Muscle of leg (tissue), 11 donors: ENCODE results near the gene GCH1. TPM values are rescaled to one million over a fixed set of nuclear protein-coding genes. Genes with fewer than 3 reads are reported as not detected.

Experiments used
- DNase-seq: peaks from one replicate; pipeline ENCODE4 v3.0.0; 2013
- H3K27ac ChIP-seq: one replicate; pipeline ENCODE4 v1.5.1; 2013; ENCODE audit warnings: mild to moderate bottlenecking, low read length, control low read depth
- H3K27me3 ChIP-seq: one replicate; pipeline ENCODE4 v1.6.1; 2013; ENCODE audit warnings: low read length; ENCODE audit not compliant: control insufficient read depth, insufficient read depth
- H3K36me3 ChIP-seq: one replicate; pipeline ENCODE4 v1.6.1; 2013; ENCODE audit warnings: low read length; ENCODE audit not compliant: control insufficient read depth, insufficient read depth
- H3K4me1 ChIP-seq: one replicate; pipeline ENCODE4 v1.6.1; 2013; ENCODE audit warnings: low read length; ENCODE audit not compliant: control insufficient read depth, insufficient read depth
- H3K4me3 ChIP-seq: one replicate; pipeline ENCODE4 v1.5.1; 2013; ENCODE audit warnings: low read length, control low read depth
- H3K9me3 ChIP-seq: replicated peaks from 2 replicates; pipeline ENCODE4 v1.6.1; 2013; ENCODE audit warnings: low read depth, low read length; ENCODE audit not compliant: control insufficient read depth
- WGBS: methylation state at CpG from one replicate; pipeline ENCODE4 v1.1.5; 2013; ENCODE audit warnings: missing lambda C conversion rate; ENCODE audit not compliant: insufficient coverage; 5-methylcytosine and 5-hydroxymethylcytosine counted together
- polyA plus RNA-seq, 8 donors: library from polyadenylated mRNA; unstranded; fragments of 120-200 nt; gene quantifications; one replicate each; pipeline versions ENCODE4 v1.2.1 to v1.2.3, GENCODE V29; 2013; ENCODE audit warnings: inconsistent platforms in 1 of 8, low replicate concordance in 1 of 8; ENCODE audit not compliant: insufficient read length in 8 of 8, insufficient read depth in 1 of 8
- total RNA-seq: library from RNA; stranded (reverse); fragments of 120-200 nt; gene quantifications from one replicate; pipeline ENCODE4 v1.2.4, GENCODE V29; 2013

GCH1 gene
- total and polyA plus RNA-seq, 9 donors: 2.7 to 5.2 (median 4.2) TPM

GRCh38 chr14:54829486-54830224, 73.0 kb downstream of the GCH1 start:
- Histone ChIP-seq H3K9me3 (peaks cover 6% of the 10 kb centered on the region), H3K4me1 (no peaks in the 10 kb centered on the region), H3K27me3 (no peaks in the 10 kb centered on the region), H3K27ac (no peak overlapping the region), H3K36me3 (no peaks in the 10 kb centered on the region), H3K4me3 (no peak overlapping the region)
- no CpG with 5 or more reads among the region's 8 CpGs for WGBS
- DNase-seq: peak; percentile 35

- Histone ChIP-seq H3K36me3 (no peaks in the 10 kb centered on the region), H3K4me1 (no peaks in the 10 kb centered on the region), H3K27ac (no peak overlapping the region), H3K4me3 (no peak overlapping the region), H3K27me3 (no peaks in the 10 kb centered on the region), H3K9me3 (peaks cover 17% of the 10 kb centered on the region)
- WGBS: no CpG with 5 or more reads among the region's 1 CpG
- DNase-seq: no peak
These were observed 74.6 kb downstream of the GCH1 start for GRCh38 chr14:54828037-54828436.

GRCh38 chr14:54823757-54824549, 78.7 kb downstream of the GCH1 start:
- H3K27me3 ChIP-seq: no peaks in the 10 kb centered on the region
- no peak overlapping the region for H3K27ac ChIP-seq
- no peaks in the 10 kb centered on the region for H3K4me1 ChIP-seq
- no peaks in the 10 kb centered on the region for H3K36me3 ChIP-seq
- no peak for DNase-seq
- no CpG with 5 or more reads among the region's 2 CpGs for WGBS
- H3K4me3 ChIP-seq: no peak overlapping the region
- H3K9me3 ChIP-seq: peaks cover 16% of the 10 kb centered on the region

- H3K4me1 ChIP-seq: no peaks in the 10 kb centered on the region
- DNase-seq: no peak
- H3K36me3 ChIP-seq: no peaks in the 10 kb centered on the region
- no peak overlapping the region for H3K4me3 ChIP-seq
- peaks cover 16% of the 10 kb centered on the region for H3K9me3 ChIP-seq
- H3K27me3 ChIP-seq: peaks cover 4% of the 10 kb centered on the region
- H3K27ac ChIP-seq: no peak overlapping the region
These were observed 79.9 kb downstream of the GCH1 start for GRCh38 chr14:54822685-54823084.

GRCh38 chr14:54818201-54819133, 84.2 kb downstream of the GCH1 start:
- Histone ChIP-seq H3K27me3 (peaks cover 4% of the 10 kb centered on the region), H3K36me3 (no peaks in the 10 kb centered on the region), H3K4me1 (no peaks in the 10 kb centered on the region), H3K27ac (no peak overlapping the region), H3K9me3 (peaks cover 7% of the 10 kb centered on the region), H3K4me3 (no peak overlapping the region)
- no peak for DNase-seq
- WGBS: 24% methylated on average over 6 of the region's 14 CpGs

- H3K27me3 ChIP-seq: peaks cover 4% of the 10 kb centered on the region
- H3K9me3 ChIP-seq: no peaks in the 10 kb centered on the region
- DNase-seq: no peak
- no CpG with 5 or more reads among the region's 5 CpGs for WGBS
- no peak overlapping the region for H3K27ac ChIP-seq
- no peak overlapping the region for H3K4me3 ChIP-seq
- H3K36me3 ChIP-seq: no peaks in the 10 kb centered on the region
- no peaks in the 10 kb centered on the region for H3K4me1 ChIP-seq
These were observed 85.1 kb downstream of the GCH1 start for GRCh38 chr14:54817506-54817905.

- no peaks in the 10 kb centered on the region for H3K9me3 ChIP-seq
- H3K4me1 ChIP-seq: no peaks in the 10 kb centered on the region
- H3K36me3 ChIP-seq: no peaks in the 10 kb centered on the region
- H3K27me3 ChIP-seq: peaks cover 4% of the 10 kb centered on the region
- no peak overlapping the region for H3K4me3 ChIP-seq
- no peak for DNase-seq
- no peak overlapping the region for H3K27ac ChIP-seq
- no CpG with 5 or more reads among the region's 1 CpG for WGBS
These were observed 86.2 kb downstream of the GCH1 start for GRCh38 chr14:54816450-54816849.

- WGBS: 87% methylated on average over 3 of the region's 6 CpGs
- DNase-seq: no peak
- no peak overlapping the region for H3K4me3 ChIP-seq
- no peaks in the 10 kb centered on the region for H3K4me1 ChIP-seq
- H3K9me3 ChIP-seq: no peaks in the 10 kb centered on the region
- H3K36me3 ChIP-seq: no peaks in the 10 kb centered on the region
- H3K27ac ChIP-seq: no peak overlapping the region
- peaks cover 4% of the 10 kb centered on the region for H3K27me3 ChIP-seq
These were observed 87.1 kb downstream of the GCH1 start for GRCh38 chr14:54815515-54815914.

- peak; percentile 65 for DNase-seq
- no peaks in the 10 kb centered on the region for H3K9me3 ChIP-seq
- no peaks in the 10 kb centered on the region for H3K4me1 ChIP-seq
- H3K27me3 ChIP-seq: peaks cover 4% of the 10 kb centered on the region
- H3K36me3 ChIP-seq: no peaks in the 10 kb centered on the region
- H3K27ac ChIP-seq: no peak overlapping the region
- WGBS: 43% methylated on average over 12 of the region's 12 CpGs
- H3K4me3 ChIP-seq: no peak overlapping the region
These were observed 87.6 kb downstream of the GCH1 start for GRCh38 chr14:54815016-54815415.

GRCh38 chr14:54814076-54814475, 88.5 kb downstream of the GCH1 start:
- Histone ChIP-seq H3K4me1 (no peaks in the 10 kb centered on the region), H3K27me3 (peaks cover 4% of the 10 kb centered on the region), H3K36me3 (no peaks in the 10 kb centered on the region), H3K4me3 (no peak overlapping the region), H3K27ac (no peak overlapping the region), H3K9me3 (no peaks in the 10 kb centered on the region)
- 37% methylated on average over 2 of the region's 5 CpGs for WGBS
- no peak for DNase-seq
